ENCODE results near the gene MAP1B. TPM values are rescaled to one million over a fixed set of nuclear protein-coding genes. Genes with fewer than 3 reads are reported as not detected.
A peak's percentile ranks its signal among the peaks of the same experiment; 100 is the strongest.

Gene MAP1B
- total RNA-seq, 2 donors from 2014 or later = 0.04 to 0.11 TPM

GRCh38 chr5:72214168-72214567 lies 106.9 kb downstream of the MAP1B start:
- Mint-ChIP-seq H3K4me1 (no peaks in the 10 kb centered on the region), H3K27me3 (no peaks in the 10 kb centered on the region), H3K4me3 (no peak overlapping the region)

DNA sequence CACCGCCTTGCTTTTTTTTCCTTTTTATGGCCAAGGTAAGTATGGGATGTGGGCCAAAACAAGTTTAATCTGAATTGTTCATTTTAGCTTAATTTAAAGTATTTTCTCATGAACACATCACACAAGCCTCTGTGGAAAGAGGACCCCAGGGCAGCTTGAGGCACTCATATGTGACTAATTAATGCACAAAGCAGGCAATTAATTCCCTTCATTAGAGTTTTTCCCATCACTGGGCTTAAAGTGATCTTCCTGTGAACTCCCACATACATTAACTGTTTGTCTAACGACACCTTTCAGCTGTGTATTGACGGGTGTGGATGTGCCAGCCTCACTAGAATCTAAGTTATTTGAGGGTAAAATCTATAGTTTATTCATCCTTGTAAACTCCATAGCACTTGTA lies 109.5 kb downstream of the MAP1B start:
- Mint-ChIP-seq H3K4me1 (no peaks in the 10 kb centered on the region), H3K9me3 (no peaks in the 10 kb centered on the region), H3K27ac (no peak overlapping the region), H3K36me3 (ENCODE audit: low read depth) (peaks cover 48% of the 10 kb centered on the region), H3K4me3 (no peak overlapping the region), H3K27me3 (no peaks in the 10 kb centered on the region)
- no peak for ATAC-seq (replicated peaks)

More at GRCh38 chr5:72214168-72214567, 106.9 kb downstream of the MAP1B start:
- Mint-ChIP-seq H3K9me3 (no peaks in the 10 kb centered on the region), H3K36me3 (ENCODE audit: low read depth) (peaks cover 24% of the 10 kb centered on the region), H3K27ac (no peak overlapping the region)
- ATAC-seq (replicated peaks) = no peak

- peaks cover 91% of the 10 kb centered on the region for H3K36me3 Mint-ChIP-seq (ENCODE audit: low read depth)
- no peaks in the 10 kb centered on the region for H3K9me3 Mint-ChIP-seq
- no peaks in the 10 kb centered on the region for H3K27me3 Mint-ChIP-seq
- H3K4me1 Mint-ChIP-seq = no peaks in the 10 kb centered on the region
- H3K27ac Mint-ChIP-seq = no peak overlapping the region
- H3K4me3 Mint-ChIP-seq = no peak overlapping the region
- ATAC-seq (replicated peaks) = no peak
These were observed 113.8 kb downstream of the MAP1B start for GRCh38 chr5:72221099-72221498.

- Mint-ChIP-seq H3K36me3 (ENCODE audit: low read depth) (peaks cover 95% of the 10 kb centered on the region), H3K4me3 (no peak overlapping the region), H3K27me3 (no peaks in the 10 kb centered on the region), H3K4me1 (no peaks in the 10 kb centered on the region), H3K9me3 (no peaks in the 10 kb centered on the region), H3K27ac (no peak overlapping the region)
- no peak for ATAC-seq (replicated peaks)
These were observed 114.3 kb downstream of the MAP1B start for GRCh38 chr5:72221541-72221940.

DNA sequence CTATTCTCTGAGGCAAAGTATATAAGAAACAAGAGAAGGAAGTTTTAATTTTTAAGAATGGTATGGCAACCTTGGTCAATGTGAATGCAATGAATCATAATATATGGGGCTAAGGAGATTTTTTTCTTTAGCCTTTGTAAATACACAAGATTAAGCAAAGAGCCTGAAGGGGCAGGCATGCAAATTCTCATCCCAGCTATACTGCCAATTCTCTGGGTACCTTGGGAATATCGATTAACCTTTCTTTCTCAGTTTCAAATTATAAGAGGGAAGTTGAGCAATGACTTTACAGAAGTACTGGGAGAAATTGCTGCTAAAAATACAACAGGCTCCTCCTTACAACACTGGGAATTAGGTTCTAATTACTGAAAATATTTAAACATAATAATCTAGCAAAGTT lies 115.2 kb downstream of the MAP1B start:
- Mint-ChIP-seq H3K36me3 (ENCODE audit: low read depth) (peaks cover 98% of the 10 kb centered on the region), H3K4me3 (no peak overlapping the region), H3K4me1 (no peaks in the 10 kb centered on the region), H3K27ac (no peak overlapping the region), H3K27me3 (no peaks in the 10 kb centered on the region), H3K9me3 (no peaks in the 10 kb centered on the region)
- no peak for ATAC-seq (replicated peaks)

DNA sequence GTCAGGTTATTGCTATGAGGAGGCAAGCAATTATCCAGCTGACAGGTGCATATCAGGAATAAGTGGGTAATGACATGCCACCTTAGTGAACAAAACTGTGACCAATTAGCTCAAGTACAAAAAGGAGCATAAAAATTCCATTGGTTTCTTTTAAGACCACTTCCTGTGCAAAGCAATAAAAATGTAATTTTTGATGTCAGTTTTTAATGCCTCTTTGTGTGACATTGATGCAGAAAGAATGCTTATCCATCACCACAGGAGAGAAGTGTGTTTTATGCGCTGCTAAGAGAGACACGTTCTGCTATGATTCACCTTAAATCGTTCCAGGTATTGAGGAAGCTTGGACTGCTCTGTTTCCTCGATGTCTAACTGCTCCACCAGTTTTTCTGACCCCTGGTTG lies 116.1 kb downstream of the MAP1B start:
- no peaks in the 10 kb centered on the region for H3K4me1 Mint-ChIP-seq
- ATAC-seq (replicated peaks) = no peak
- no peaks in the 10 kb centered on the region for H3K9me3 Mint-ChIP-seq
- no peaks in the 10 kb centered on the region for H3K27me3 Mint-ChIP-seq
- no peak overlapping the region for H3K27ac Mint-ChIP-seq
- no peak overlapping the region for H3K4me3 Mint-ChIP-seq
- H3K36me3 Mint-ChIP-seq (ENCODE audit: low read depth) = peaks cover 98% of the 10 kb centered on the region

DNA sequence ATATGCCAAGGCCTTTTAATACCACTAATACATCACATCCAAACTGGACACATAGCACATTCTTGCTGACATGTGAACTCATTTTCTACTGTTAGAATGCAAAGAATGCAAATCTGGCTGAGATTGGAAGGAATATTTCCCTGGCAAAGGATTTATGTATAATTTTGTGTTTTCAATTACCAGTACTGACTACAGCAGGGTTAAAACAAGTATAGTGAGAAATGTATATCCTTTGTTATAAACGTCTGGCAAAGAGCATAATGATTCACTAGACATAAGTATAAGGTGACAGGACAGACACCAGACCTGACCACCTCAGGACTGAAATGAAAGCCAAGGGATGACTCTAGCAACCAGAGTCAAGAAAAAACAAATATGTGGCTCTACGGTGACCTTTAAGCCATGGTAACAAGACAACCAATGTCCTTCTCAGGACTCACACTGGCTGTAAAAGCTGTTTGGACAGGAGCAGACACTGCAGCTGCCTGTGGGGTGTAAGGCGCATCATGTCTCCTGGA lies 117.7 kb downstream of the MAP1B start:
- ATAC-seq (replicated peaks) = no peak
- peaks cover 94% of the 10 kb centered on the region for H3K36me3 Mint-ChIP-seq (ENCODE audit: low read depth)
- no peaks in the 10 kb centered on the region for H3K27me3 Mint-ChIP-seq
- no peaks in the 10 kb centered on the region for H3K4me1 Mint-ChIP-seq
- no peaks in the 10 kb centered on the region for H3K9me3 Mint-ChIP-seq
- H3K27ac Mint-ChIP-seq = no peak overlapping the region
- H3K4me3 Mint-ChIP-seq = no peak overlapping the region

DNA sequence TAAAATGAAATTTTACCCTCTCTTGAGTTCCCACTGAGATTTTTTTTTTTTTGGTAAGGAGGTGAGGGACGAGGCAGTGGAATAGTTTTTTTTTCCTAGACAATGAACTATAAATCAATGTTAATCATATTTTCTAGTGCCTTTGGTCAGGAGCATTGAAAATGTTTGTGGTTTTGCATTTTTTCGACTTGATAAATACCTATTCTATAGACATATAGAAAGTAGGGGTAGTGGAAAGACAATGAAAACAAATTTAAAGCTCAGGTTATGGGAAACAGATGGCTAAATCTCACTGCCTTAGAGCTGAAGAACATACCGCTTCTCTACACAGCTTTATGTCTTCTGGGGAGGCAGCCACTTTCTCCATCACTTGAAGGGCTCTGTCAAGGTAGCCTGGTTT lies 118.5 kb downstream of the MAP1B start:
- no peak overlapping the region for H3K27ac Mint-ChIP-seq
- no peaks in the 10 kb centered on the region for H3K27me3 Mint-ChIP-seq
- ATAC-seq (replicated peaks) = no peak
- no peaks in the 10 kb centered on the region for H3K9me3 Mint-ChIP-seq
- peaks cover 96% of the 10 kb centered on the region for H3K36me3 Mint-ChIP-seq (ENCODE audit: low read depth)
- peaks cover 5% of the 10 kb centered on the region for H3K4me1 Mint-ChIP-seq
- no peak overlapping the region for H3K4me3 Mint-ChIP-seq

DNA sequence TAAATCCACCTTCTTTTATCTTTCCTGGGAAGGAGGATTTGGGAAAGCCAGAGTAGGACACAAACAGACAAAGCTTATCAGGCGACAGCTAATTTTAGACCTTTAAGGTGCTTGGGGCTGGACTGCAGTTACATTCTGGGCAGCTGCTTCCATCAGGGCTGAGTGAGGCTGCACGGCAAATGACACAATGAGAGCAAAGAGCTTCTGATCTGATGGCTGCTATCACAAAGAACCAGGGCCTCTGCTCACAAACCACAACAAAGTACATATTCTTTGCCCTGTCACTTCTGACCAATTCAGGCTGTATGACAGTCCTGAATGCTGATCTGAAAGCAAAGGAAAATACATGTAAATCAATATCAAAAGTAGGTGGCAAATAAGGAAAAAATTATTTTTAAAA lies 119.7 kb downstream of the MAP1B start:
- no peaks in the 10 kb centered on the region for H3K9me3 Mint-ChIP-seq
- ATAC-seq (replicated peaks) = no peak
- H3K27ac Mint-ChIP-seq = no peak overlapping the region
- H3K4me3 Mint-ChIP-seq = no peak overlapping the region
- H3K27me3 Mint-ChIP-seq = no peaks in the 10 kb centered on the region
- H3K36me3 Mint-ChIP-seq (ENCODE audit: low read depth) = peaks cover 96% of the 10 kb centered on the region
- peaks cover 5% of the 10 kb centered on the region for H3K4me1 Mint-ChIP-seq

DNA sequence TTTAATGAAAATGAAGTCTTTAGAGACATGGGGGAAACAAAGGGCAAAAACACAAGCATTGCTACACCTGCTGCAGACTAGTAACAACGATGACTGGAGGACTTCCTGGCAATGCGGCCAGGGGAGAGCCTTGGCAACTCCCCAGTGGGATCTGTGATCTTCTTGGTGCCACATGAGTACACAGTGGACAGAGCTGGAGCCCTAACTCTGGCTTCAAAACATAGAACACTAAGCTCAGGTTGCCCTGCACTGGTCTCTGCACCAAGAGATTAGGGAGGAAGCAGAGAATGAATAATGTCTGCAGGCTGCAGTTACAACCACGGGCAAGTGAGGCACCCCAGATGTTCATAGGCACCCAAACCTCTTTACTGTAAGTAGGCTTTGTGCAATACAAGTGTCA lies 121.7 kb downstream of the MAP1B start:
- Mint-ChIP-seq H3K4me3 (no peak overlapping the region), H3K27ac (no peak overlapping the region), H3K9me3 (no peaks in the 10 kb centered on the region), H3K27me3 (no peaks in the 10 kb centered on the region), H3K36me3 (ENCODE audit: low read depth) (peaks cover 89% of the 10 kb centered on the region), H3K4me1 (peaks cover 16% of the 10 kb centered on the region)
- no peak for ATAC-seq (replicated peaks)

DNA sequence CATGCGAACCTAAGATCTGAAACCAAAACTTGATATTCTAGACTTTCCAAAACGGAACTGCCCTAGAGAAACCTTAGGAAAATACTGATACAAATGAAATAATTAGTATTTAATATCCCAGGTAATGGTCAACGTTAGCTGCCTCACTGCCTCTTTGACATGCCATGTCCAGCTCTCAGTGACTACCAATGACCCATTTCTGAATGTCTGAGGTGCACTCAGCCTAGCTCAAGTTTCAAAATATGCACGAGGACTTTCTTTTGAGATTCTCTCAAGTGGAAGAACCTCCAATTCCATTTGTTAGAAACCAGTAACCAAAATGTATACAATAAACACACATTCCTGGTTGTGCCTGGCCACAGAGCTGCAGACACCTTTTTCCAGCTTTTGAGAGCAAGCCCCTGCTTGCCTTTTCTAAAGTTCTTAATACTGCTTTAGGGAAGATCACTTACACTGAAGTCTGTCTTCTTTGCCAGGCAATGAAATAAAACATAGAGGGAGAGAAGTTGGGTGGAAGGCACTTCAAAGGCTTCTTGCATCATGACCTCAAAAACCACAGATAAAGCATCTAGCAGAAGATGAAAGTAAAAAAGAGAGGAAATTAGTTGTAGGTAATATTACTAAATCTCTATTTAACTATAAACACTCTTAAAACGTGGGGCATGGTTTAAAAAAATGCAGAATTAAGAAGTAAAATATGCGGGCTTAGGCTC lies 124.9 kb downstream of the MAP1B start:
- peaks cover 86% of the 10 kb centered on the region for H3K36me3 Mint-ChIP-seq (ENCODE audit: low read depth)
- ATAC-seq (replicated peaks) = no peak
- peaks cover 27% of the 10 kb centered on the region for H3K4me1 Mint-ChIP-seq
- no peaks in the 10 kb centered on the region for H3K9me3 Mint-ChIP-seq
- no peaks in the 10 kb centered on the region for H3K27me3 Mint-ChIP-seq
- H3K27ac Mint-ChIP-seq = no peak overlapping the region
- H3K4me3 Mint-ChIP-seq = peak overlapping the region; percentile 45

GRCh38 chr5:72232838-72233237 lies 125.6 kb downstream of the MAP1B start:
- H3K36me3 Mint-ChIP-seq (ENCODE audit: low read depth) = peaks cover 86% of the 10 kb centered on the region
- H3K9me3 Mint-ChIP-seq = no peaks in the 10 kb centered on the region
- no peak overlapping the region for H3K27ac Mint-ChIP-seq
- H3K4me1 Mint-ChIP-seq = peaks cover 27% of the 10 kb centered on the region
- no peaks in the 10 kb centered on the region for H3K27me3 Mint-ChIP-seq
- no peak for ATAC-seq (replicated peaks)
- peak overlapping the region; percentile 45 for H3K4me3 Mint-ChIP-seq

DNA sequence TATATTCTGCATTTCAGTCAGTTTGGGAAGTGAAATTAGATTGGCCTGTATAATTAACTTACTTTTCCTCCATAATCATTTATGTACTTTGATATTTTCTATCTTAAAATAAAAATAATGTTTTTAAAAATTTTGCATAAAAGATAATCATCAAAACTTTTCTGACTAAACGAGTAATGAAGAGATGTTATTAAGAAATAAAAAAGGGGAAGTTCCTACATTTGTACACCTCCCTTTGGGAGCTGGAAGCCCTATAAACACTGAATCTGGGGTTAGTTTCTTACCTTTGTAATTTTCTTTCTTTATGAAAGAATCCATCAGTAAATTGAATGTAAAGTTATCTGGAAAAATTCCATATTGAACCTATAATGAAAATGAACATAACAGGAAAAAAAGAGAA lies 126.6 kb downstream of the MAP1B start:
- Mint-ChIP-seq H3K27ac (peak overlapping the region; percentile 11), H3K27me3 (no peaks in the 10 kb centered on the region), H3K4me1 (peaks cover 27% of the 10 kb centered on the region), H3K4me3 (peak overlapping the region; percentile 18), H3K9me3 (no peaks in the 10 kb centered on the region), H3K36me3 (ENCODE audit: low read depth) (peaks cover 86% of the 10 kb centered on the region)
- ATAC-seq (replicated peaks) = no peak

DNA sequence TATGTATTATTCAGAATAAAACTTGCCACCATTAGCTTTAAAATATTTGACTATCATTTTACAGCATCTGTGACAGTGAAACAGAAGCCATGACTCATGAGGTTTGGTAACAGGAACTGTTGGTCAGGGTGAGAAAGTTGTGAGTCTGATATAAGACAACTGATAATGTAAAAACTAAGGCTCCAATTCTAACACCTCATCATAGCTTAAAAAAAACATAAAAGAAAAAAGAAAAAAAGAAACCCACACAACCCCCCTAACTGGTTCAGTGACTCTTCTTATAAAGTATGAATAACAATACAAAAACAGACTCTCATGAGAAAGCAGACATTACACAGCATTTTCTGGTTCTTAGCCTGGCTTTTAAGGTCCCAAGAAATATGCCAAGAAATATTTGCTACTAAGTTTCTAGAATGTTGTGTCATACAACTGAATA lies 127.0 kb downstream of the MAP1B start:
- no peaks in the 10 kb centered on the region for H3K9me3 Mint-ChIP-seq
- H3K4me3 Mint-ChIP-seq = peak overlapping the region; percentile 18
- peak overlapping the region; percentile 11 for H3K27ac Mint-ChIP-seq
- H3K27me3 Mint-ChIP-seq = no peaks in the 10 kb centered on the region
- peaks cover 27% of the 10 kb centered on the region for H3K4me1 Mint-ChIP-seq
- H3K36me3 Mint-ChIP-seq (ENCODE audit: low read depth) = peaks cover 87% of the 10 kb centered on the region
- ATAC-seq (replicated peaks) = peak; percentile 98

DNA sequence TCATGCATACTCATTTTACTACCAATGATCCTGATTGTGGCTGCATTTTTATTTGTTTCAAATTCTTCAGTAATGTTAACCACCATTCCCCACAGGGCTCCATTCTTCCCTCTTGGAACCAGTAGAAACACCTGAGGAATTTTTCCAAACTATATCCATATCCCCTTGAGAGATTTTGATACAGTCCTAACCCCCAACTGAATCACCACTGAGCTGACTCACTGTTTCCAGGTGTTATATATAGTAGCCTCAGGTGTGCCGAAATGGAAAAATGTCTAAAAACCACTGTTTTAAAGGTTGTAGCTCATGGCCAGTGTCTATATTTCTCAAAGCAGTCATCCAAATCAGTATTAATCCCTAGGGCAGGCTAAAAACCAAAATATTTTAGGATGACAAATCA lies 127.6 kb downstream of the MAP1B start:
- Mint-ChIP-seq H3K4me3 (peak overlapping the region; percentile 18), H3K4me1 (peaks cover 27% of the 10 kb centered on the region), H3K36me3 (ENCODE audit: low read depth) (peaks cover 86% of the 10 kb centered on the region), H3K27ac (peak overlapping the region; percentile 11), H3K9me3 (no peaks in the 10 kb centered on the region), H3K27me3 (no peaks in the 10 kb centered on the region)
- ATAC-seq (replicated peaks) = no peak
